Osteocyte (in vitro differentiated cells): Measurements from ENCODE around the gene TLR10. TPM values are rescaled to one million over a fixed set of nuclear protein-coding genes. Genes with fewer than 3 reads are reported as not detected.

Experiments
- DNase-seq: peaks from one replicate; pipeline ENCODE4 v3.0.0; 2021; ENCODE audit warnings: mixed read lengths; ENCODE audit not compliant: unreplicated experiment; ENCODE audit errors: extremely low spot score
- H3K27ac Mint-ChIP-seq: one replicate; pipeline ENCODE4 v1.8.0; 2021; ENCODE audit warnings: mild to moderate bottlenecking, mixed read lengths; ENCODE audit not compliant: unreplicated experiment
- H3K27me3 Mint-ChIP-seq: one replicate; pipeline ENCODE4 v1.8.0; 2021; ENCODE audit warnings: mixed read lengths; ENCODE audit not compliant: unreplicated experiment
- H3K36me3 Mint-ChIP-seq: one replicate; pipeline ENCODE4 v1.8.0; 2021; ENCODE audit warnings: mixed read lengths; ENCODE audit not compliant: unreplicated experiment
- H3K4me1 Mint-ChIP-seq: one replicate; pipeline ENCODE4 v1.8.0; 2021; ENCODE audit warnings: mixed read lengths; ENCODE audit not compliant: unreplicated experiment
- H3K4me3 Mint-ChIP-seq: one replicate; pipeline ENCODE4 v1.8.0; 2021; ENCODE audit warnings: mild to moderate bottlenecking, moderate library complexity, mixed read lengths; ENCODE audit not compliant: unreplicated experiment
- H3K9me3 Mint-ChIP-seq: one replicate; pipeline ENCODE4 v1.8.0; 2021; ENCODE audit warnings: mixed read lengths; ENCODE audit not compliant: unreplicated experiment
- CTCF ChIP-seq: fragments of 200-600 bp; sonication (generic); IDR thresholded peaks from 2 replicates; pipeline ENCODE4 v1.5.0; 2021; ENCODE audit warnings: antibody characterized with exemption, mild to moderate bottlenecking, moderate library complexity
- total RNA-seq: library from RNA; stranded (reverse); gene quantifications from 2 replicates; pipeline ENCODE4 v1.2.1, GENCODE V29; 2021

Gene TLR10
- total RNA-seq, 1 donor from 2014 or later = not detected

- Mint-ChIP-seq H3K36me3 (no peaks in the 10 kb centered on the region), H3K27me3 (no peaks in the 10 kb centered on the region), H3K9me3 (no peaks in the 10 kb centered on the region), H3K4me3 (no peak overlapping the region), H3K27ac (no peak overlapping the region), H3K4me1 (peaks cover 4% of the 10 kb centered on the region)
- DNase-seq = no peak
- peak; percentile 28 for TF ChIP-seq CTCF
Observed at GRCh38 chr4:38757945-38758600, 24.7 kb downstream of the TLR10 start.

GRCh38 chr4:38752941-38753806 is 29.6 kb downstream of the TLR10 start:
- Mint-ChIP-seq H3K9me3 (no peaks in the 10 kb centered on the region), H3K27ac (no peak overlapping the region), H3K4me3 (no peak overlapping the region), H3K27me3 (no peaks in the 10 kb centered on the region), H3K36me3 (no peaks in the 10 kb centered on the region), H3K4me1 (no peaks in the 10 kb centered on the region)
- peak; percentile 95 for DNase-seq
- TF ChIP-seq CTCF = no peak

GRCh38 chr4:38752372-38752940 is 30.3 kb downstream of the TLR10 start:
- H3K36me3 Mint-ChIP-seq = no peaks in the 10 kb centered on the region
- no peak overlapping the region for H3K27ac Mint-ChIP-seq
- H3K4me1 Mint-ChIP-seq = no peaks in the 10 kb centered on the region
- H3K4me3 Mint-ChIP-seq = no peak overlapping the region
- DNase-seq = no peak
- H3K27me3 Mint-ChIP-seq = no peaks in the 10 kb centered on the region
- H3K9me3 Mint-ChIP-seq = no peaks in the 10 kb centered on the region
- no peak for TF ChIP-seq CTCF

GRCh38 chr4:38751341-38752010 is 31.3 kb downstream of the TLR10 start:
- Mint-ChIP-seq H3K4me3 (no peak overlapping the region), H3K4me1 (no peaks in the 10 kb centered on the region), H3K36me3 (no peaks in the 10 kb centered on the region), H3K9me3 (no peaks in the 10 kb centered on the region), H3K27ac (no peak overlapping the region), H3K27me3 (no peaks in the 10 kb centered on the region)
- TF ChIP-seq CTCF = no peak
- no peak for DNase-seq
